GM21723 (cell line): ENCODE data around the gene SLC7A5.
"Not testable (repeated sequence)": the region's sequence is repeated elsewhere in the genome, so short reads cannot be mapped to it uniquely, and the experiment has no call there.

Experiments used
- ATAC-seq: cut with Tn5 transposase; IDR thresholded peaks from one replicate; pipeline ENCODE4 v1.9.1; 2021; ENCODE audit warnings: mild to moderate bottlenecking, moderate library complexity; ENCODE audit not compliant: unreplicated experiment

The SLC7A5 gene

GRCh38 chr16:87802670-87803069, 66.6 kb downstream of the SLC7A5 start:
- no peak for ATAC-seq

GRCh38 chr16:87801679-87802259, 67.5 kb downstream of the SLC7A5 start:
- no peak for ATAC-seq

- ATAC-seq, result no peak
Observed at GRCh38 chr16:87800497-87800896, 68.8 kb downstream of the SLC7A5 start.

- no peak for ATAC-seq
Observed at GRCh38 chr16:87795336-87795735, 74.0 kb downstream of the SLC7A5 start.

GRCh38 chr16:87794485-87795078, 74.7 kb downstream of the SLC7A5 start:
- ATAC-seq, result no peak

- ATAC-seq, result no peak
Observed at GRCh38 chr16:87792205-87792565, 77.1 kb downstream of the SLC7A5 start.

GRCh38 chr16:87791295-87792204, 77.8 kb downstream of the SLC7A5 start:
- ATAC-seq, result no peak

- ATAC-seq, result no peak
Observed at GRCh38 chr16:87790292-87791100, 78.8 kb downstream of the SLC7A5 start.

- ATAC-seq, result no peak
Observed at GRCh38 chr16:87789437-87790291, 79.6 kb downstream of the SLC7A5 start.

- not testable (repeated sequence) for ATAC-seq
Observed at GRCh38 chr16:87788730-87789436, 80.4 kb downstream of the SLC7A5 start.

GRCh38 chr16:87787451-87788091, 81.7 kb downstream of the SLC7A5 start:
- not testable (repeated sequence) for ATAC-seq

- ATAC-seq, result no peak
Observed at GRCh38 chr16:87784812-87785211, 84.5 kb downstream of the SLC7A5 start.

GRCh38 chr16:87782033-87782432, 87.3 kb downstream of the SLC7A5 start:
- no peak for ATAC-seq

GRCh38 chr16:87780385-87780989, 88.8 kb downstream of the SLC7A5 start:
- ATAC-seq, result peak; percentile 32
